Putamen (tissue), 1 donor: ENCODE results near the gene UCN3.
A peak's percentile ranks its signal among the peaks of the same experiment; 100 is the strongest.
"Not testable (repeated sequence)": the region's sequence is repeated elsewhere in the genome, so short reads cannot be mapped to it uniquely, and the experiment has no call there.

Source experiments
- DNase-seq: peaks from one replicate; pipeline ENCODE4 v3.0.0-alpha.2; 2016; ENCODE audit warnings: low spot score

Gene UCN3

GRCh38 chr10:5369362-5370158 lies 4.8 kb downstream of the UCN3 start:
- DNase-seq, result no peak

GRCh38 chr10:5370493-5371352 lies 6.0 kb downstream of the UCN3 start:
- no peak for DNase-seq

- DNase-seq, result no peak
Observed at GRCh38 chr10:5373307-5373706, 8.5 kb downstream of the UCN3 start.

GRCh38 chr10:5373891-5374611 lies 9.3 kb downstream of the UCN3 start:
- DNase-seq, result no peak

- no peak for DNase-seq
Observed at GRCh38 chr10:5376450-5376849, 11.7 kb downstream of the UCN3 start.

- not testable (repeated sequence) for DNase-seq
Observed at GRCh38 chr10:5379202-5379601, 14.4 kb downstream of the UCN3 start.

- DNase-seq, result not testable (repeated sequence)
Observed at GRCh38 chr10:5380395-5380794, 15.6 kb downstream of the UCN3 start.

GRCh38 chr10:5381187-5381586 lies 16.4 kb downstream of the UCN3 start:
- DNase-seq, result no peak

GRCh38 chr10:5385224-5385623 lies 20.5 kb downstream of the UCN3 start:
- no peak for DNase-seq

- no peak for DNase-seq
Observed at GRCh38 chr10:5387169-5387568, 22.4 kb downstream of the UCN3 start.

- DNase-seq, result no peak
Observed at GRCh38 chr10:5390607-5391205, 25.9 kb downstream of the UCN3 start.

- no peak for DNase-seq
Observed at GRCh38 chr10:5391790-5392189, 27.0 kb downstream of the UCN3 start.

- DNase-seq, result no peak
Observed at GRCh38 chr10:5393529-5393928, 28.8 kb downstream of the UCN3 start.

- no peak for DNase-seq
Observed at GRCh38 chr10:5395168-5395567, 30.4 kb downstream of the UCN3 start.

- peak; percentile 77 for DNase-seq
Observed at GRCh38 chr10:5396556-5397300, 32.0 kb downstream of the UCN3 start.

- DNase-seq, result no peak
Observed at GRCh38 chr10:5399332-5399731, 34.6 kb downstream of the UCN3 start.

- no peak for DNase-seq
Observed at GRCh38 chr10:5400468-5401240, 35.9 kb downstream of the UCN3 start.

GRCh38 chr10:5402798-5403197 lies 38.0 kb downstream of the UCN3 start:
- no peak for DNase-seq

- no peak for DNase-seq
Observed at GRCh38 chr10:5404208-5405041, 39.7 kb downstream of the UCN3 start, which contains the start of gene TUBAL3. Gene TUBAL3 (minus strand): TSS chr10:5404828. CDS start chr10:5404792, 36 bp downstream.

- no peak for DNase-seq
Observed at GRCh38 chr10:5406918-5407317, 42.2 kb downstream of the UCN3 start.
